AG10803 (cell line): ENCODE results near the gene BARHL1.
A peak's percentile ranks its signal among the peaks of the same experiment; 100 is the strongest.

Experiments used
- DNase-seq: peaks from one replicate; pipeline ENCODE4 v3.0.0; 2010; ENCODE audit warnings: low read depth
- H3K4me3 ChIP-seq: 2 replicates; pipeline ENCODE4 v1.5.1; 2011; ENCODE audit warnings: mild to moderate bottlenecking, low read length, control low read depth
- TF ChIP-seq, protein P1 (sequence below): conservative IDR thresholded peaks from 2 replicates; pipeline ENCODE4 v1.5.1; 2011; ENCODE audit warnings: mild to moderate bottlenecking, low read length, control low read depth, inconsistent platforms

The BARHL1 gene

DNA sequence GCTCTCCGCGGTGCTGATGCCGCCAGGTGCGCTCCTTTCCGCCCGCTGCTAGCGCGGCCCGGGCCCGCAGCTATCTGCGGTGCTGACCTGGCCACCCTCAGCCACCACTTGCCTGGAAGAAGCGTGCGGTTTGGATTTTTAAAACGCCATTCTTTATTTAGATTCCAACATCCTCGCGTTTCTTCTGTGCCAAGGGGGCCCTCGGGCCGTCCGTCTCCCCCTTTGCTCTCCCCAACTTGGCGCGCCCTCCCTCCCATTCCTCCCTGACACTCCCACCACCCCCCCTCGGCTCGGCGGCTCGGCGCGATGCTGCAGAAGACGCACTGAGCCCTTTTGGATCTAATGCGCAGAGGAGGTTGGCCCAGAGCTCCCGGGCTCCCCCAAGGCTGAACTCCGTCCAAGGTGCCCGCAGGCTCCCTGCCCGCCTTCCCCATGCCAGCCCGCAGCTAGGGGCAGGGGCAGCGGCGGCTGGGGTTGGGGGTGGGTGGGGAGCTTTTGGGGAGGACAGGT is at the start of gene BARHL1:
Gene BARHL1, plus strand, starts transcription at position 331 of the 510 bp plus-strand sequence. CDS start 192 bp downstream, outside the sequence.
- no peak for DNase-seq
- TF ChIP-seq, protein P1, sequence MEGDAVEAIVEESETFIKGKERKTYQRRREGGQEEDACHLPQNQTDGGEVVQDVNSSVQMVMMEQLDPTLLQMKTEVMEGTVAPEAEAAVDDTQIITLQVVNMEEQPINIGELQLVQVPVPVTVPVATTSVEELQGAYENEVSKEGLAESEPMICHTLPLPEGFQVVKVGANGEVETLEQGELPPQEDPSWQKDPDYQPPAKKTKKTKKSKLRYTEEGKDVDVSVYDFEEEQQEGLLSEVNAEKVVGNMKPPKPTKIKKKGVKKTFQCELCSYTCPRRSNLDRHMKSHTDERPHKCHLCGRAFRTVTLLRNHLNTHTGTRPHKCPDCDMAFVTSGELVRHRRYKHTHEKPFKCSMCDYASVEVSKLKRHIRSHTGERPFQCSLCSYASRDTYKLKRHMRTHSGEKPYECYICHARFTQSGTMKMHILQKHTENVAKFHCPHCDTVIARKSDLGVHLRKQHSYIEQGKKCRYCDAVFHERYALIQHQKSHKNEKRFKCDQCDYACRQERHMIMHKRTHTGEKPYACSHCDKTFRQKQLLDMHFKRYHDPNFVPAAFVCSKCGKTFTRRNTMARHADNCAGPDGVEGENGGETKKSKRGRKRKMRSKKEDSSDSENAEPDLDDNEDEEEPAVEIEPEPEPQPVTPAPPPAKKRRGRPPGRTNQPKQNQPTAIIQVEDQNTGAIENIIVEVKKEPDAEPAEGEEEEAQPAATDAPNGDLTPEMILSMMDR: no peak
- peak within 1 kb of the TSS; percentile 41 for H3K4me3 ChIP-seq

DNA sequence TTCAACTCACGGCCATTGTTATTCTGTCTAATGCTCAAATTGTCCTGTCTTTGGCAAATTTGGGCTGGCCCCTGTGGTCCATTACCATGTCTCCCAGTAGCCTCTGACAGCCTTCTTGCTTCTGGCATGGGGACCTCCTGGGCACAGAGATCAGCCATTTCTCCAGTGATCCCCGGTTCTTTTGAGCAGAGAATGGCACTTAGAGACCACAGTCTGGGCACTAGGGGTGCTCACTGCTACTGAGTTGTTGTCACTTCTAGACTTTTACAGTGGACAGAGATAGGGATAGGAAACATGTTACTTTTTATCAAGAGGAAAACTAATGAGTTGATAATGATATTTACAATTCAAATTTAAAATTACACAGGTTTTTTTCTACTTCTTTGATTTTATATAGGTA is 47.6 kb upstream of the BARHL1 start:
- DNase-seq: no peak
- H3K4me3 ChIP-seq: no peak overlapping the region
- TF ChIP-seq, protein P1: no peak

DNA sequence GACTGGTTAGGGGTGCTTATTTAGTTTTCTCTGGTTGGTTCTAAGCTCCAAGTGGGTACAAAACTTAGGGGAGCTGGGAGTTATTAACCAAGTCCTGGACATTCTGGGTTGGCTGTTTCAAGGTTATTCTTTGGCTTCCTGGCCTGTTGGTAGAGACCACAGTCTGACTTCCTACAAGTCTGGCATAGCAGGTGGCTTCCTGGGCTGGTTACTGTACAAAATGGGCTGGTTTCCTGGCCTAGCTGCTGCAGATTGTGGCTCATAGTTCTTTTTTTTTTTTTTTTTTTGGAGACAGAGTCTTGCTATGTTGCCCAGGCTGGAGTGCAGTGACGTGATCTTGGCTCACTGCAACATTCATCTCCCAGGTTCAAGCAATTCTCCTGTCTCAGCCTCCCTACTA is 46.3 kb upstream of the BARHL1 start:
- no peak overlapping the region for H3K4me3 ChIP-seq
- TF ChIP-seq, protein P1: no peak

DNA sequence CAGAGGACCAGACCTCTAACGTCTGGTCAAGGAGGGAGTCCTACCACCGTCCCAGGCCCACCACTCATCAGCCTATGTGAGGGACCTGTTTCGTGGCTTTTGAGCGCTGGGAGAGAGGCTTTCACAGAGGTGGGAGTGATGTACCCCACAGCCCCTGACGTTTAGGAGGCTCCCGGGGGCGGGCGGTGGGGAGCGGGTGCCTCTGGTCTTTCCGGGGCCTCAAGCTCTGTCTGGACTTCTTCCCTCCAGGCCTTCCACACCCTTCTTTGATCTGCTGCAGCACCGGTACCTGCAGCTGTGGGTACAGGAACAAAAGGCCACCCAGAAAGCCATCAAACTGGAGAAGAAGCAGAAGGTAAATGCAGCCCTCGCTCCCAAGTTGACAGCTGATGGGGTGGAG is 45.1 kb upstream of the BARHL1 start:
- TF ChIP-seq, protein P1: no peak
- no peak for DNase-seq
- H3K4me3 ChIP-seq: no peak overlapping the region

More for the DNA sequence above, 46.3 kb upstream of the BARHL1 start:
- no peak for DNase-seq

DNA sequence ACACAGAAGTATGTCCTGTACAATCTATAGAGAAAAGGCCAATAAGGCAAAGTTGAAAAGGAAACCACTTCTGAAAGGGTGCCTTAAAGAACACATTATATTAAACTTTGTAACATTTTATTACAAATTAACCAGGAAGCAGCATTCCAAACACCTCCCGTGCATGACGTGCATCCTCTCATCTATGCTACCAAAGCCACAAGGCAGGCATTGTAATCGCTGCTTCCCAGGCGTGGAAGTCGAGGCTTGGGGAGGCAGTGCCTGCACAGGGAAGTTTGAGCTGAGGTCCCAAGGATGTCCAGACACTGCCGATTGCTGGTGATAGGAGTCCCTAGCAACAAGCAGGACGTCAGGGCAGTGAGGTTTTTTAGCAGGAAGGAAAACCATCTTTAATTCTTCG is 44.3 kb upstream of the BARHL1 start:
- no peak overlapping the region for H3K4me3 ChIP-seq
- TF ChIP-seq, protein P1: no peak
- no peak for DNase-seq

DNA sequence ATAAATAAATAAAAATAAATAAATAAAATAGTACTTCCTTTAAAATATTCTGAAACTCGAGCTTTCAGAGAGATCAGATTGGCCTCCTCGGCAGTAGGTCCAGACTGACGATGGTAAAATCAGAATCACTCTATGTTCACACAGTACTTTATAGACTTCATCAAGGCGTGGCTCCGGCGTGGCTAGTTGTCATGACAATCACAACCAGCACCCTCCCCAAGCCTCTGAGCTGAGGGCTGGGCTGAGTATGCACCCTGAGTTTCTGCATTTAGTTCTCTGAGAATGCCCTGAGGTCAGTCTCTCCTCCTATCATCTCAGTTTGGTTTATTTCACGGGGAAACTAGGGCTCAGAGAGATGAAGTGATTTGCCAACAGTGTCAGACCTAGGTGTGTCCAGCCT is 43.3 kb upstream of the BARHL1 start:
- no peak for DNase-seq
- no peak overlapping the region for H3K4me3 ChIP-seq
- TF ChIP-seq, protein P1: no peak

DNA sequence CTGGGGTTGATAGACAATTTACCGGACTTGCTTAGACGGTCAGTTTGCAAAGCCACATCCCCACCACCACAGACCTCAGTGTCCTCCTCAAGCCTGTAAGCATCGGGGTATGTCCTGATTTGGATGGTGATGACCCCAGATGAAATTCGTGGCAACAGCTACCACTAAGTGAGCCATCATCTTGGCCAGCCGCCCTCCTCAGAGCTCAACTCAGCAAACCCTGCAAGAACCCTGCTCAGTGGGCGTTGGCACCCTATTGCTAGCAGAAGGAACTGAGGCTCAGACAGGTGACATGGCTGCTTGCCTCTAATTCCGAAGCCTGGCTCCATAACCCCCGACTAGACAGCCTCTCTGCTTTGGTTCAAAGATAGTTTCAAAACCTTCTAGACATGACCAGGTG is 41.4 kb upstream of the BARHL1 start:
- TF ChIP-seq, protein P1: no peak
- H3K4me3 ChIP-seq: no peak overlapping the region

More for the DNA sequence above, 41.4 kb upstream of the BARHL1 start:
- no peak for DNase-seq
